Activated B cell treated with CpG ODN at 0.5 μM for 24 hours (primary cell): ENCODE results near the gene ZBTB12. TPM values are rescaled to one million over a fixed set of nuclear protein-coding genes. Genes with fewer than 3 reads are reported as not detected.
A peak's percentile ranks its signal among the peaks of the same experiment; 100 is the strongest.
"Not testable (repeated sequence)": the region's sequence is repeated elsewhere in the genome, so short reads cannot be mapped to it uniquely, and the experiment has no call there.

Experiments
- ATAC-seq: fragments of 200-7000 bp; cut with Tn5 transposase; one replicate; pipeline ENCODE4 v1.10.0; 2021; ENCODE audit warnings: low read depth, mild to moderate bottlenecking, moderate library complexity
- CTCF ChIA-PET: fragments of 350-600 bp; sonication (Branson Sonifier 250); formaldehyde crosslinking; loops from one replicate; lab custom pipeline; 2021; ENCODE audit warnings: antibody characterized with exemption; lab: Charles Lee
- POLR2A ChIA-PET: fragments of 350-600 bp; sonication (Branson Sonifier 250); formaldehyde crosslinking; loops from one replicate; lab custom pipeline; 2021; ENCODE audit warnings: antibody characterized with exemption; lab: Charles Lee
- DNase-seq: peaks from one replicate; pipeline ENCODE4 v3.0.0; 2022
- H3K27ac Mint-ChIP-seq: one replicate; pipeline ENCODE4 v1.8.0; 2020; ENCODE audit warnings: mixed read lengths
- H3K27me3 Mint-ChIP-seq: one replicate; pipeline ENCODE4 v1.8.0; 2021; ENCODE audit warnings: mixed read lengths
- H3K36me3 Mint-ChIP-seq: one replicate; pipeline ENCODE4 v1.8.0; 2021; ENCODE audit warnings: low read depth, mixed read lengths
- H3K4me1 Mint-ChIP-seq: one replicate; pipeline ENCODE4 v1.8.0; 2021; ENCODE audit warnings: mixed read lengths
- H3K4me3 Mint-ChIP-seq: one replicate; pipeline ENCODE4 v1.8.0; 2020; ENCODE audit warnings: mild to moderate bottlenecking, mixed read lengths
- H3K9me3 Mint-ChIP-seq: one replicate; pipeline ENCODE4 v1.8.0; 2020; ENCODE audit warnings: mixed read lengths
- intact Hi-C: fragments of 100-400 bp; cut with micrococcal nuclease; formaldehyde crosslinking; loops from one replicate; pipeline ENCODE4 v1.15.1; 2024
- total RNA-seq: library from RNA; stranded (reverse); gene quantifications from 2 replicates; pipeline ENCODE4 v1.2.3, GENCODE V29; 2022
- TF ChIP-seq, protein P1 (sequence below): fragments of 200-600 bp; IDR thresholded peaks from one replicate; pipeline ENCODE4 v1.8.0; 2022; ENCODE audit warnings: antibody characterized with exemption, mild to moderate bottlenecking

ZBTB12 gene
- total RNA-seq, 1 donor from 2014 or later, result 4.8 TPM

GRCh38 chr6:31870385-31870921 is 31.4 kb downstream of the ZBTB12 start:
- POLR2A ChIA-PET, result no interaction called here

GRCh38 chr6:31869343-31869742 is 32.5 kb downstream of the ZBTB12 start:
- H3K9me3 Mint-ChIP-seq, result no peaks in the 10 kb centered on the region
- no peaks in the 10 kb centered on the region for H3K36me3 Mint-ChIP-seq
- intact Hi-C loops, result no loop called here
- ATAC-seq (no peak), DNase-seq (no peak)
- H3K4me1 Mint-ChIP-seq, result no peaks in the 10 kb centered on the region
- TF ChIP-seq, protein P1, sequence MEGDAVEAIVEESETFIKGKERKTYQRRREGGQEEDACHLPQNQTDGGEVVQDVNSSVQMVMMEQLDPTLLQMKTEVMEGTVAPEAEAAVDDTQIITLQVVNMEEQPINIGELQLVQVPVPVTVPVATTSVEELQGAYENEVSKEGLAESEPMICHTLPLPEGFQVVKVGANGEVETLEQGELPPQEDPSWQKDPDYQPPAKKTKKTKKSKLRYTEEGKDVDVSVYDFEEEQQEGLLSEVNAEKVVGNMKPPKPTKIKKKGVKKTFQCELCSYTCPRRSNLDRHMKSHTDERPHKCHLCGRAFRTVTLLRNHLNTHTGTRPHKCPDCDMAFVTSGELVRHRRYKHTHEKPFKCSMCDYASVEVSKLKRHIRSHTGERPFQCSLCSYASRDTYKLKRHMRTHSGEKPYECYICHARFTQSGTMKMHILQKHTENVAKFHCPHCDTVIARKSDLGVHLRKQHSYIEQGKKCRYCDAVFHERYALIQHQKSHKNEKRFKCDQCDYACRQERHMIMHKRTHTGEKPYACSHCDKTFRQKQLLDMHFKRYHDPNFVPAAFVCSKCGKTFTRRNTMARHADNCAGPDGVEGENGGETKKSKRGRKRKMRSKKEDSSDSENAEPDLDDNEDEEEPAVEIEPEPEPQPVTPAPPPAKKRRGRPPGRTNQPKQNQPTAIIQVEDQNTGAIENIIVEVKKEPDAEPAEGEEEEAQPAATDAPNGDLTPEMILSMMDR, result no peak
- H3K27me3 Mint-ChIP-seq, result peaks cover 1% of the 10 kb centered on the region
- CTCF ChIA-PET, result no interaction called here
- no peak overlapping the region for H3K27ac Mint-ChIP-seq
- no peak overlapping the region for H3K4me3 Mint-ChIP-seq
- POLR2A ChIA-PET, result interaction anchor here (0.6 kb wide), 1 partner anchor 337 kb away, joined by 3 read pairs; no protein-coding TSS in a partner anchor

More at GRCh38 chr6:31870385-31870921, 31.4 kb downstream of the ZBTB12 start:
- no peak overlapping the region for H3K27ac Mint-ChIP-seq
- no peaks in the 10 kb centered on the region for H3K36me3 Mint-ChIP-seq
- intact Hi-C loops, result no loop called here
- H3K27me3 Mint-ChIP-seq, result peaks cover 1% of the 10 kb centered on the region
- ATAC-seq (no peak), DNase-seq (no peak)
- no peaks in the 10 kb centered on the region for H3K9me3 Mint-ChIP-seq
- CTCF ChIA-PET, result no interaction called here
- no peaks in the 10 kb centered on the region for H3K4me1 Mint-ChIP-seq
- no peak overlapping the region for H3K4me3 Mint-ChIP-seq
- TF ChIP-seq, protein P1, result no peak

GRCh38 chr6:31868658-31868971 is 33.3 kb downstream of the ZBTB12 start:
- DNase-seq, H3K9me3 Mint-ChIP-seq, H3K4me1 Mint-ChIP-seq, H3K36me3 Mint-ChIP-seq, H3K27ac Mint-ChIP-seq, H3K4me3 Mint-ChIP-seq, ATAC-seq, intact Hi-C loops, CTCF ChIA-PET, H3K27me3 Mint-ChIP-seq: not testable (repeated sequence)
- POLR2A ChIA-PET, result interaction anchor here (0.5 to 1.0 kb wide), 2 partner anchors 19 to 30 kb away, joined by 3 to 5 read pairs; no protein-coding TSS in a partner anchor

DNA sequence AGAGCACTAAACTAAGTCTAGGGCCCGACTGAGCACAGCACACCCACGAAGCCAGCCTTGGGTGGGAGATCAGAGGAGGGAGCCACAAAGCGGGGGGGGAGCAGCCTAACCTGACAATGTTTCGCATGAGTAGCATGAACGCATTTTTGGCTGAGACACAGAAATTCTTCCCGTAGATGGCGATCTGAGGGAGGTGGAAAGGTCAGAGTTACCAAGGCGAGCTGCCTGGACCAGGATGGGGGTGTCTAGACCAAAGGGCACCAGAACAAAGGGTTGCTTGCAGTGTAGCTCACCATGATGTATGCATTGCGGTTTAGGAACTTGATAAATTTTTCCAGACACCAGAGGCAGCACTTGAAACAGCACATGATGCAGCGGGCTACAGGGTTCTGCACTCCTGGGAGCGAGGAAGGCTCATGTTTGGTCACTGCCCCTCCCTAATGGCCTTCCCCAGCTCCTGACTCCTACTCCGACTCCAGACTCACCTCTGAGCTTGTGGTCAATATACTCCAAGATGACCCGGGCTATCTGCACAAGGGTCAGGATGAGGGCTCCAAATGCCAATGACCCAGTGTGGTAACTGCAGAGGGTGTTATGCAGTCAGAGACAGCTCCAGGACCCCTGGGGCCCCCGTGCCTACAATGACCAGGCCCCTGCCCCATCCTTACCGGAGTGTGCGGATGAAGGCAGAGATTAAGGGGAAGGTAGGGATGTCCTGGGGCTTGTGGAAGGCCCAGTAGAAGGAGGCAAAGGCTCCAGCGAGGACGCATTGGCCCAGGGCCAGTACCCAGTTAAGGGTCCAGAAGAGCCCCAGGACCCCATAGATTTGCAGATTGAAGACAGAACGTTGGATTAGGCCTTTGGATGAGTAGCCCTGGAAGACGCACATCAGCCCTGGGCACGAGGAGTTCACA is 36.4 kb downstream of the ZBTB12 start:
- TF ChIP-seq, protein P1, result no peak
- Mint-ChIP-seq H3K4me1 (peaks cover 21% of the 10 kb centered on the region), H3K27me3 (peaks cover 1% of the 10 kb centered on the region), H3K27ac (no peak overlapping the region), H3K36me3 (peaks cover 20% of the 10 kb centered on the region), H3K4me3 (no peak overlapping the region), H3K9me3 (no peaks in the 10 kb centered on the region)
- ChIA-PET CTCF (interaction anchor here (0.9 kb wide), 1 partner anchor 26 kb away, joined by 5 read pairs; no protein-coding TSS in a partner anchor), POLR2A (interaction anchor here (4.9 kb wide), 1 partner anchor 31 kb away, joined by 133 read pairs; no protein-coding TSS in a partner anchor)
- ATAC-seq, result no peak
- intact Hi-C loops, result no loop called here
- no peak for DNase-seq

- ChIA-PET POLR2A (interaction anchor here (2.8 to 4.9 kb wide), 2 partner anchors 31 to 33 kb away, joined by 29 to 133 read pairs; partner anchors contain the start of gene EHMT2), CTCF (interaction anchor here (0.9 to 1.2 kb wide), 2 partner anchors 26 to 33 kb away, joined by 4 to 5 read pairs; no protein-coding TSS in a partner anchor)
- TF ChIP-seq, protein P1, result no peak
- DNase-seq, result no peak
- H3K27me3 Mint-ChIP-seq, result no peaks in the 10 kb centered on the region
- H3K27ac Mint-ChIP-seq, result no peak overlapping the region
- no peak for ATAC-seq
- no peaks in the 10 kb centered on the region for H3K9me3 Mint-ChIP-seq
- H3K4me3 Mint-ChIP-seq, result no peak overlapping the region
- peaks cover 26% of the 10 kb centered on the region for H3K36me3 Mint-ChIP-seq
- intact Hi-C loops, result loop anchor here (1.0 kb wide), 1 partner anchor 319 kb away; the partner anchor contains the start of gene ATP6V1G2
- peaks cover 21% of the 10 kb centered on the region for H3K4me1 Mint-ChIP-seq
Observed at GRCh38 chr6:31864818-31865204, 37.1 kb downstream of the ZBTB12 start.

DNA sequence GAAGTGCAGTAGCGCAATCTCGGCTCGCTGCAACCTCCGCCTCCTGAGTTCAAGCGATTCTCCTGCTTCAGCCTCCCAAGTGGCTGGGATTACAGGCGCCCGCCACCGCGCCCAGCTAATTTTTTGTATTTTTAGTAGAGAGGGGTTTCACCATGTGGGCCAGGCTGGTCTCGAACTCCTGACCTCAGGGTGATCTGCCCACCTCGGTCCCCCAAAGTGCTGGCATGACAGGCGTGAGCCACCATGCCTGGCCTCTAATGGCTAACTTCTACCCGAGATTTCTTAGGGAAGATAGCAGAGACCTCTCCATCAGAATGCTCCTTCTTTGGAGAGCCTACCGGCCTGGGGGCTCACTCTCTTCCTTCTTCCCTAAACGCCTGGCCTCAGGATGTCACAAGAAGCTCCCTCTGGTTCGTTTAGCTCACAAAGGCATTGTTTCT is 37.7 kb downstream of the ZBTB12 start:
- peak overlapping the region; percentile 93 for H3K27ac Mint-ChIP-seq
- H3K4me3 Mint-ChIP-seq, result peak overlapping the region; percentile 95
- not testable (repeated sequence) for H3K27me3 Mint-ChIP-seq, ATAC-seq, DNase-seq, H3K9me3 Mint-ChIP-seq
- POLR2A ChIA-PET, result interaction anchor here (0.6 to 4.9 kb wide), 11 partner anchors 24 to 313 kb away, joined by 3 to 133 read pairs (median 6); partner anchors contain the start of genes ABHD16A, APOM, BAG6 and C6orf47
- H3K36me3 Mint-ChIP-seq, result peaks cover 33% of the 10 kb centered on the region
- CTCF ChIA-PET, result interaction anchor here (0.7 to 1.5 kb wide), 5 partner anchors 11 to 317 kb away, joined by 3 to 5 read pairs (median 4); partner anchors contain the start of gene ATP6V1G2
- intact Hi-C loops, result loop anchor here (1.0 kb wide), 1 partner anchor 318 kb away; the partner anchor contains the start of gene ATP6V1G2
- H3K4me1 Mint-ChIP-seq, result peaks cover 21% of the 10 kb centered on the region
